Inferior parietal cortex (tissue), 1 donor: ENCODE results near the gene CACNA1C.

ENCODE experiments used
- DNase-seq: peaks from one replicate; pipeline ENCODE4 v3.0.0-alpha.2; 2016; ENCODE audit errors: extremely low spot score

Gene CACNA1C

GRCh38 chr12:2687726-2688125, 634.9 kb downstream of the CACNA1C start:
- no peak for DNase-seq

- DNase-seq = no peak
Measured at GRCh38 chr12:2688381-2688931, 635.7 kb downstream of the CACNA1C start.

GRCh38 chr12:2689393-2689792, 636.6 kb downstream of the CACNA1C start:
- DNase-seq = no peak

- DNase-seq = no peak
Measured at GRCh38 chr12:2689879-2690278, 637.1 kb downstream of the CACNA1C start.

- DNase-seq = no peak
Measured at GRCh38 chr12:2690348-2691005, 637.7 kb downstream of the CACNA1C start.

GRCh38 chr12:2691006-2691344, 638.2 kb downstream of the CACNA1C start:
- no peak for DNase-seq

- DNase-seq = no peak
Measured at GRCh38 chr12:2691345-2692071, 638.7 kb downstream of the CACNA1C start.

GRCh38 chr12:2692080-2692479, 639.3 kb downstream of the CACNA1C start:
- no peak for DNase-seq

GRCh38 chr12:2693244-2693860, 640.6 kb downstream of the CACNA1C start:
- no peak for DNase-seq

- DNase-seq = no peak
Measured at GRCh38 chr12:2693980-2694610, 641.3 kb downstream of the CACNA1C start.

- DNase-seq = no peak
Measured at GRCh38 chr12:2696136-2696535, 643.3 kb downstream of the CACNA1C start.

GRCh38 chr12:2697057-2697800, 644.4 kb downstream of the CACNA1C start:
- no peak for DNase-seq

- DNase-seq = no peak
Measured at GRCh38 chr12:2698566-2698965, 645.8 kb downstream of the CACNA1C start.

- no peak for DNase-seq
Measured at GRCh38 chr12:2710701-2711100, 657.9 kb downstream of the CACNA1C start.

GRCh38 chr12:2719392-2719791, 666.6 kb downstream of the CACNA1C start:
- no peak for DNase-seq

GRCh38 chr12:2722806-2723205, 670.0 kb downstream of the CACNA1C start:
- DNase-seq = no peak

GRCh38 chr12:2732290-2732689, 679.5 kb downstream of the CACNA1C start:
- no peak for DNase-seq

- no peak for DNase-seq
Measured at GRCh38 chr12:2733493-2734355, 680.9 kb downstream of the CACNA1C start.

GRCh38 chr12:2735432-2735831, 682.6 kb downstream of the CACNA1C start:
- no peak for DNase-seq

- DNase-seq = no peak
Measured at GRCh38 chr12:2737656-2738241, 685.0 kb downstream of the CACNA1C start.
